LNCaP clone FGC (cell line): ENCODE data around the gene MFN1.

Experiments
- DNase-seq: peaks from one replicate; pipeline ENCODE4 v3.0.0-alpha.2; 2011; ENCODE audit warnings: low read depth
- H3K4me3 ChIP-seq: 2 replicates; pipeline ENCODE4 v1.5.1; 2011; ENCODE audit warnings: mild to moderate bottlenecking, low read depth, low read length, control low read depth
- TF ChIP-seq, protein P1 (sequence below): IDR thresholded peaks from 2 replicates; pipeline ENCODE4 v1.5.1; 2012; ENCODE audit warnings: mild to moderate bottlenecking; ENCODE audit not compliant: control insufficient read depth, insufficient read depth; ENCODE audit errors: extremely low read depth

Gene MFN1

DNA sequence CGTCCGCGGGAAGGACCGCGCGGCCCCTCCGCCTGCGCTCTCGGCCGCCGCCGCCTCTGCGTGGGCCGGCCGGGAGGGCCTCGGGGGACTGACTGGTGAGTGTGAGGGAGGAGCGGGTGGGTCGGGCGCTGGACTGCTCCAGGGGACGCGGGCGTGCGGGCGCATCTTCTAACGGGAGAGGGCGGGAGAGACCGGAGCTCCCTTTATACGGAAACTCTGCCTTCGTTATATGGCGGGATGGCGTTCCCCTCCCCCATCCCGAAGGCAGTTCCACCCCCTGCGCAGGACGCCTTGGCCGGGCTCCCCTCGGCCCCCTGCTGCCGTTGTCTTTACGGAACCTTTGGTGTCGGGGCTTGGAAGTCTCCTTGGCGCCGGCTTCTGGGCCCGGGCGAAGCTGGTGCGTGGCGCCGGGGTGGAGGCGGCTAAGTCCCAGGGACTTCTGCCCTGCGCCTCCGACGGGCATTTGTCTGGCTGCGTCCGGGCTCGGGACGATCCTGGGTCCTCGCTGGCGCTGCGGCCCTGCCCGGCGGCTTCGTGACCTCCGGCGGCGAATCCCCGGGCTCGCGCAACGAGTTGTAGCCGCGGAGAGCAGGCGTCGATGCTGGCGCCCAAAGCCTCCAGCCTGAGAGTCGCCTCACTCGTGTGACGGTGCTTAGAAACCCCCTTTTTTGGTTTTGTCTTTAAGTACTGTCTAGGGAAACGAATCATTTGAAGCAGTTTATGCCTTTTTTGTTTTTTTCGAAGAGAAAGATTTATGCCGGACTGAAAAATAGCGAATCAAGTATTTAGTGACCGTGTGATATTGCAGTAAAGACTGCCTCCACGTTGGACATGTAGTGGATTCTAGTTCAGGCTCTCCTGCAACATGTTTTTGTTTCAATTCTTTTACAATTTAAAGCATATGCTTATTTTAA is 24.1 kb upstream of the MFN1 start:
- TF ChIP-seq, protein P1, sequence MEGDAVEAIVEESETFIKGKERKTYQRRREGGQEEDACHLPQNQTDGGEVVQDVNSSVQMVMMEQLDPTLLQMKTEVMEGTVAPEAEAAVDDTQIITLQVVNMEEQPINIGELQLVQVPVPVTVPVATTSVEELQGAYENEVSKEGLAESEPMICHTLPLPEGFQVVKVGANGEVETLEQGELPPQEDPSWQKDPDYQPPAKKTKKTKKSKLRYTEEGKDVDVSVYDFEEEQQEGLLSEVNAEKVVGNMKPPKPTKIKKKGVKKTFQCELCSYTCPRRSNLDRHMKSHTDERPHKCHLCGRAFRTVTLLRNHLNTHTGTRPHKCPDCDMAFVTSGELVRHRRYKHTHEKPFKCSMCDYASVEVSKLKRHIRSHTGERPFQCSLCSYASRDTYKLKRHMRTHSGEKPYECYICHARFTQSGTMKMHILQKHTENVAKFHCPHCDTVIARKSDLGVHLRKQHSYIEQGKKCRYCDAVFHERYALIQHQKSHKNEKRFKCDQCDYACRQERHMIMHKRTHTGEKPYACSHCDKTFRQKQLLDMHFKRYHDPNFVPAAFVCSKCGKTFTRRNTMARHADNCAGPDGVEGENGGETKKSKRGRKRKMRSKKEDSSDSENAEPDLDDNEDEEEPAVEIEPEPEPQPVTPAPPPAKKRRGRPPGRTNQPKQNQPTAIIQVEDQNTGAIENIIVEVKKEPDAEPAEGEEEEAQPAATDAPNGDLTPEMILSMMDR, result 0 out of 2 replicates have a peak, but pooled peaks have one; percentile 2
- no peak for DNase-seq

DNA sequence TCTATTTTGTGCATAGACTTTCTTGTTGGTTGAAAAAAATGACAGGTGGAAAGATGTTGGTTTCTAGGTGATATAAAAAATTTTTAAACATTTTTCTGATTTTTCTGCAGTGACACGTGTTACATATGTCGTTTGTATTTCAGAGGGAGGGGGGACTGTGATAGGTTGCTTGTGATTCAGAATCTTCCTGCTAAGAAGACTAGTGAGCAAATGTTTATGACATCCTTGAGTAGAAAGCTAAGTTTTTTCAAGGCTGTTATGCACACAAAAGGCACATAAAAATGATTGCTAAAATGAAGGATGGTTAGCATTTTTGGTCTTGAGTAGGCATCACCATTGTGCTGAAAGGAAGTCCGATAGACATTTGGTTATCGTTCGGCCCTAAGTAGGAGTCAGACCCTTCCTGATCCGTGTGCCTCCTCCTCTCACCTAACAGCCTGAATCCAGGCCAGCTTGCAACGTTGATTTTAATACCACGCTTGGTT is 23.2 kb upstream of the MFN1 start:
- no peak for DNase-seq
- peak overlapping the region; percentile 87 for H3K4me3 ChIP-seq
- TF ChIP-seq, protein P1, result no peak

More for the DNA sequence above, 24.1 kb upstream of the MFN1 start:
- H3K4me3 ChIP-seq, result peak overlapping the region; percentile 87

- H3K4me3 ChIP-seq, result no peak overlapping the region
- no peak for DNase-seq
- TF ChIP-seq, protein P1, result no peak
Observed at GRCh38 chr3:179330438-179330837, 17.1 kb upstream of the MFN1 start.

GRCh38 chr3:179332240-179332639 is 15.3 kb upstream of the MFN1 start:
- no peak overlapping the region for H3K4me3 ChIP-seq
- no peak for DNase-seq
- TF ChIP-seq, protein P1, result no peak

DNA sequence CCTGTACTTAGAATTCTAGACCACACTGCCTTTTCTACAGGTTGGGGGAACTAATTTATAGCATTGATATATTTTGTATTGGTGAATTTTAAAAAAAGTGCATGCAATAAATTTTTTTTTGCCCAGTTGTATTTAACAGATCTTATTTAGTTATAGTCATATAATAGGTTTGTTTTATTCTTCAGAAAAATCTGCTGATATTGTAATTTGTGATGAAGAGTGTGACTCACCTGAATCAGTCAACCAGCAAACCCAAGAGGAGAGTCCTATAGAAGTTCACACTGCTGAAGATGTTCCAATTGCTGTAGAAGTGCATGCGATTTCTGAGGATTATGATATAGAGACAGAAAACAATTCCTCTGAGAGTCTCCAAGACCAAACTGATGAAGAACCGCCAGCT is 14.4 kb upstream of the MFN1 start:
- no peak for DNase-seq
- H3K4me3 ChIP-seq, result no peak overlapping the region
- TF ChIP-seq, protein P1, result no peak

DNA sequence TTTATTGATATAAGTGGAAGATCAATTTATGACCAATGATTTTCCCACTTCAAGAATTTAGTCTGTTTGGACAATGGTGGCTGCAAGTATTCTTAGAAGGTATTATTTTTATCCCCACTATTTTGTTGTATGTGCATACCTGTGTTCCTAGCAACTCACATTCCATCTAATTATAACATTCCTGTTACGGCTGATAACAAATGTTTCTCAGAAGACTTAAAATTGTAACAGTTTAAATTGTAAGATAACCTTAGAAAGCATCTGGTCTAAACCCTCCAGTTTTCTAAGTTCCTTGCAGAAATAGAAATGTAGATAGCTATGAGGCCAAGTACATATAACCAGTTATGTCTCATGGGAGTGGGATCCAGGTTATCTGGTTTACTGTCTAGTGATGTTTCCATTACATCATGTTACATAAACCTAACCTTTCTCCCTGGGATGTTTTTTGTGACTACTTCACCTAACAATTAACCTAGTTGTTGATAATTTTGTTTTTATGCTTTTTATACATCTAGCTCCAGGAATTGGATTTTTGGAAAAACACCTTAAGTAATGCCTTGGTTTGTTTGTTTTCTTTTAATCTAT is 11.1 kb upstream of the MFN1 start:
- DNase-seq, result no peak
- H3K4me3 ChIP-seq, result no peak overlapping the region
- TF ChIP-seq, protein P1, result no peak
